CD4-positive, alpha-beta T cell (primary cell): ENCODE measurements around the gene FNDC3A. TPM values are rescaled to one million over a fixed set of nuclear protein-coding genes. Genes with fewer than 3 reads are reported as not detected.
A peak's percentile ranks its signal among the peaks of the same experiment; 100 is the strongest.

Source experiments
- ATAC-seq: fragments of 200-7000 bp; cut with Tn5 transposase; one replicate; pipeline ENCODE4 v1.10.0; 2022; ENCODE audit warnings: mild to moderate bottlenecking; ENCODE audit not compliant: poor library complexity
- CTCF ChIA-PET: fragments of 350-600 bp; sonication (Branson Sonifier 250); formaldehyde crosslinking; loops from one replicate; lab custom pipeline; 2021; ENCODE audit warnings: antibody characterized with exemption, inconsistent platforms; lab: Charles Lee
- POLR2A ChIA-PET: fragments of 350-600 bp; sonication (Branson Sonifier 250); formaldehyde crosslinking; loops from one replicate; lab custom pipeline; 2021; ENCODE audit warnings: antibody characterized with exemption, inconsistent platforms; lab: Charles Lee
- DNase-seq, 14 experiments: peaks; one replicate each; pipeline ENCODE4 v3.0.0-alpha.2; 2013 to 2020; ENCODE audit warnings: mixed read lengths in 2 of 14
- H3K27ac ChIP-seq, 2 donors: one replicate each; pipeline versions ENCODE4 v1.5.1 to v1.7.0; 2013; ENCODE audit warnings: low read length in 2 of 2, low read depth in 1 of 2, mild to moderate bottlenecking in 1 of 2
- H3K27me3 ChIP-seq, 2 experiments: 1 replicate in 1 of 2; 2 replicates in 1 of 2; pipeline versions ENCODE4 v1.6.1 to v1.7.0; 2013; ENCODE audit warnings: low read length in 2 of 2, control low read depth in 1 of 2, mild to moderate bottlenecking in 1 of 2, moderate library complexity in 1 of 2; ENCODE audit not compliant: insufficient read depth in 2 of 2, control insufficient read depth in 1 of 2
- H3K36me3 ChIP-seq: one replicate; pipeline ENCODE4 v1.6.1; 2013; ENCODE audit warnings: low read length, control low read depth; ENCODE audit not compliant: insufficient read depth
- H3K4me1 ChIP-seq: one replicate; pipeline ENCODE4 v1.6.1; 2013; ENCODE audit warnings: low read length, control low read depth; ENCODE audit not compliant: insufficient read depth
- H3K4me3 ChIP-seq: one replicate; pipeline ENCODE4 v1.5.1; 2013; ENCODE audit warnings: mild to moderate bottlenecking, low read length, moderate library complexity
- H3K9me3 ChIP-seq, 2 experiments: 1 replicate in 1 of 2; 2 replicates in 1 of 2; pipeline versions ENCODE4 v1.6.1 to v1.7.0; 2013; ENCODE audit warnings: low read length in 2 of 2, mild to moderate bottlenecking in 2 of 2, control low read depth in 1 of 2, moderate library complexity in 1 of 2; ENCODE audit not compliant: control insufficient read depth in 1 of 2, insufficient read depth in 1 of 2
- H3K27ac Mint-ChIP-seq: one replicate; pipeline ENCODE4 v1.8.0; 2020; ENCODE audit warnings: mixed read lengths
- H3K27me3 Mint-ChIP-seq: one replicate; pipeline ENCODE4 v1.8.0; 2021; ENCODE audit warnings: mixed read lengths
- H3K36me3 Mint-ChIP-seq: one replicate; pipeline ENCODE4 v1.8.0; 2021; ENCODE audit warnings: low read depth, mixed read lengths
- H3K4me1 Mint-ChIP-seq: one replicate; pipeline ENCODE4 v1.8.0; 2021; ENCODE audit warnings: low read depth, mixed read lengths
- H3K4me3 Mint-ChIP-seq: one replicate; pipeline ENCODE4 v1.8.0; 2020; ENCODE audit warnings: mild to moderate bottlenecking, mixed read lengths
- H3K9me3 Mint-ChIP-seq: one replicate; pipeline ENCODE4 v1.8.0; 2020; ENCODE audit warnings: mixed read lengths
- intact Hi-C, 2 experiments: fragments of 100-400 bp; cut with DNase I in 1 of 2; cut with micrococcal nuclease in 1 of 2; formaldehyde crosslinking; loops; one replicate each; pipeline versions ENCODE4 v1.15.1 to v1.9.0; 2023 to 2025; cut with DNase I, micrococcal nuclease
- polyA plus RNA-seq, 2 donors: library from polyadenylated mRNA; unstranded; fragments of 120-200 nt; gene quantifications; one replicate each; pipeline ENCODE4 v1.2.1, GENCODE V29; 2013
- total RNA-seq, 174 experiments: library from RNA in 2 of 174; stranded (reverse) in 2 of 174; gene quantifications; one replicate each; pipeline ENCODE4 v1.2.3 and lab custom pipeline; 2021 to 2026
- TF ChIP-seq, protein P1 (sequence below): fragments of 200-600 bp; IDR thresholded peaks from one replicate; pipeline ENCODE4 v1.8.0; 2022; ENCODE audit warnings: antibody characterized with exemption, mild to moderate bottlenecking

The FNDC3A gene, protein sequence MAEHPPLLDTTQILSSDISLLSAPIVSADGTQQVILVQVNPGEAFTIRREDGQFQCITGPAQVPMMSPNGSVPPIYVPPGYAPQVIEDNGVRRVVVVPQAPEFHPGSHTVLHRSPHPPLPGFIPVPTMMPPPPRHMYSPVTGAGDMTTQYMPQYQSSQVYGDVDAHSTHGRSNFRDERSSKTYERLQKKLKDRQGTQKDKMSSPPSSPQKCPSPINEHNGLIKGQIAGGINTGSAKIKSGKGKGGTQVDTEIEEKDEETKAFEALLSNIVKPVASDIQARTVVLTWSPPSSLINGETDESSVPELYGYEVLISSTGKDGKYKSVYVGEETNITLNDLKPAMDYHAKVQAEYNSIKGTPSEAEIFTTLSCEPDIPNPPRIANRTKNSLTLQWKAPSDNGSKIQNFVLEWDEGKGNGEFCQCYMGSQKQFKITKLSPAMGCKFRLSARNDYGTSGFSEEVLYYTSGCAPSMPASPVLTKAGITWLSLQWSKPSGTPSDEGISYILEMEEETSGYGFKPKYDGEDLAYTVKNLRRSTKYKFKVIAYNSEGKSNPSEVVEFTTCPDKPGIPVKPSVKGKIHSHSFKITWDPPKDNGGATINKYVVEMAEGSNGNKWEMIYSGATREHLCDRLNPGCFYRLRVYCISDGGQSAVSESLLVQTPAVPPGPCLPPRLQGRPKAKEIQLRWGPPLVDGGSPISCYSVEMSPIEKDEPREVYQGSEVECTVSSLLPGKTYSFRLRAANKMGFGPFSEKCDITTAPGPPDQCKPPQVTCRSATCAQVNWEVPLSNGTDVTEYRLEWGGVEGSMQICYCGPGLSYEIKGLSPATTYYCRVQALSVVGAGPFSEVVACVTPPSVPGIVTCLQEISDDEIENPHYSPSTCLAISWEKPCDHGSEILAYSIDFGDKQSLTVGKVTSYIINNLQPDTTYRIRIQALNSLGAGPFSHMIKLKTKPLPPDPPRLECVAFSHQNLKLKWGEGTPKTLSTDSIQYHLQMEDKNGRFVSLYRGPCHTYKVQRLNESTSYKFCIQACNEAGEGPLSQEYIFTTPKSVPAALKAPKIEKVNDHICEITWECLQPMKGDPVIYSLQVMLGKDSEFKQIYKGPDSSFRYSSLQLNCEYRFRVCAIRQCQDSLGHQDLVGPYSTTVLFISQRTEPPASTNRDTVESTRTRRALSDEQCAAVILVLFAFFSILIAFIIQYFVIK
- 10 to 100 TPM; 27.7 to 28.6 TPM for total RNA-seq
- polyA plus RNA-seq (2013, experiment 1 of 2) = 23.9 TPM
- polyA plus RNA-seq (2013, experiment 2 of 2) = 32.9 TPM
- total RNA-seq (lab: John Stamatoyannopoulos, UW) = 62.3 to 336 (median 136) reads per million in 172 experiments

DNA sequence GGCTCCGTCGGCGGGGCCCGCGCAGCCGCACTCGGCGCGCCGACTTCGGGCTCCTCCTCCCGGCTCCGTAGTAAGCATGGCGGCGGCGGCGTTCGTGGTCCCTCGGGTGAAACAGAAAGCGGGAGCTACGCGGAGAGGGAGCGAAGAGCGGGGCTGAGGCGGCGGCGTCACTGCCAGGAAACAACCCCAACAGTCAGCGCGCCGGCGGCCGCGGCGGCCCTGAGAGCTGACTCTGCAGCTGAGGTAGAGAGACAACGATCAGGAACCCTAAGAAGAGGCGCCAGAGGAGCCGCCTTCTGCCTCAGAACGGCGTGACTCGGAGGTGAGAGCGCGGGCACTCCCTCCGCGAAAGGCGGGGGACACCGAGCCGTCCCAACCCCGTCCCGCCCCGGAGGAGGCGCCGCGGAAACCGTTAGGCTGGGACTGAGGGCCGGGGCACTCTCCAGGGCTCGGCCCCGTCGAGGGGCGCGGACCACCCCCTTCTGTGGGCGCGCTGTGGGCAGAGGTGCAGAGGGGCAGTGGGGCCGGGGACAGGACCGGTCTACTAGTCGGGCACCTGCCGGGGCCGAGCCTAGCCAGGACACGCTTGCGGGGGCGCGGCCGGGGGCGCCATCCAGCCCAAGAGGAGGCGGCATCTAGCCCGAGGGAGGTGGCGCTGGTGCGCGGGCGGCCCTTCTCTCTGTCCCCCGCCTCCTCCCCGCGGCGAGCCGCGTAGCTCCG lies at the start of gene FNDC3A:
Gene FNDC3A (plus strand): TSS at position 57 of the 720 bp plus-strand sequence. CDS start 30,279 bp downstream, outside the sequence.
- H3K27ac ChIP-seq = peak within 1 kb of the TSS; percentile 95 to 97
- no peaks in the 10 kb centered on the region for H3K27me3 ChIP-seq
- CTCF ChIA-PET = interaction anchor here (0.6 to 1.5 kb wide), 3 partner anchors 95 to 170 kb away, joined by 4 to 5 read pairs (median 4); no protein-coding TSS in a partner anchor
- Mint-ChIP-seq H3K27me3 (no peaks in the 10 kb centered on the region), H3K36me3 (peaks cover 42% of the 10 kb centered on the region), H3K4me3 (peak within 1 kb of the TSS; percentile 99), H3K27ac (peak within 1 kb of the TSS; percentile 98), H3K4me1 (peaks cover 54% of the 10 kb centered on the region), H3K9me3 (peaks cover 12% of the 10 kb centered on the region)
- no peaks in the 10 kb centered on the region for H3K36me3 ChIP-seq
- peaks cover 0 to 22% of the 10 kb centered on the region in 2 experiments for H3K9me3 ChIP-seq
- POLR2A ChIA-PET = interaction anchor here (0.6 to 3.3 kb wide), 39 partner anchors 10 to 1150 kb away, joined by 3 to 30 read pairs (median 3); partner anchors contain the start of genes CAB39L, CDADC1, CYSLTR2 and ITM2B
- ATAC-seq (peak; percentile 68), DNase-seq (peak; percentile 74 to 94 (median 82))
- intact Hi-C loops = loop anchor here (2.0 to 10.0 kb wide), 9 partner anchors 131 to 959 kb away; partner anchors contain the start of genes CAB39L (in 1 of the 2), EBPL (in 1 of the 2), KPNA3 (in 1 of the 2) and MED4 (in 1 of the 2)
- peak within 1 kb of the TSS; percentile 80 for H3K4me3 ChIP-seq
- TF ChIP-seq, protein P1, sequence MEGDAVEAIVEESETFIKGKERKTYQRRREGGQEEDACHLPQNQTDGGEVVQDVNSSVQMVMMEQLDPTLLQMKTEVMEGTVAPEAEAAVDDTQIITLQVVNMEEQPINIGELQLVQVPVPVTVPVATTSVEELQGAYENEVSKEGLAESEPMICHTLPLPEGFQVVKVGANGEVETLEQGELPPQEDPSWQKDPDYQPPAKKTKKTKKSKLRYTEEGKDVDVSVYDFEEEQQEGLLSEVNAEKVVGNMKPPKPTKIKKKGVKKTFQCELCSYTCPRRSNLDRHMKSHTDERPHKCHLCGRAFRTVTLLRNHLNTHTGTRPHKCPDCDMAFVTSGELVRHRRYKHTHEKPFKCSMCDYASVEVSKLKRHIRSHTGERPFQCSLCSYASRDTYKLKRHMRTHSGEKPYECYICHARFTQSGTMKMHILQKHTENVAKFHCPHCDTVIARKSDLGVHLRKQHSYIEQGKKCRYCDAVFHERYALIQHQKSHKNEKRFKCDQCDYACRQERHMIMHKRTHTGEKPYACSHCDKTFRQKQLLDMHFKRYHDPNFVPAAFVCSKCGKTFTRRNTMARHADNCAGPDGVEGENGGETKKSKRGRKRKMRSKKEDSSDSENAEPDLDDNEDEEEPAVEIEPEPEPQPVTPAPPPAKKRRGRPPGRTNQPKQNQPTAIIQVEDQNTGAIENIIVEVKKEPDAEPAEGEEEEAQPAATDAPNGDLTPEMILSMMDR = no peak
- H3K4me1 ChIP-seq = peaks cover 9% of the 10 kb centered on the region

DNA sequence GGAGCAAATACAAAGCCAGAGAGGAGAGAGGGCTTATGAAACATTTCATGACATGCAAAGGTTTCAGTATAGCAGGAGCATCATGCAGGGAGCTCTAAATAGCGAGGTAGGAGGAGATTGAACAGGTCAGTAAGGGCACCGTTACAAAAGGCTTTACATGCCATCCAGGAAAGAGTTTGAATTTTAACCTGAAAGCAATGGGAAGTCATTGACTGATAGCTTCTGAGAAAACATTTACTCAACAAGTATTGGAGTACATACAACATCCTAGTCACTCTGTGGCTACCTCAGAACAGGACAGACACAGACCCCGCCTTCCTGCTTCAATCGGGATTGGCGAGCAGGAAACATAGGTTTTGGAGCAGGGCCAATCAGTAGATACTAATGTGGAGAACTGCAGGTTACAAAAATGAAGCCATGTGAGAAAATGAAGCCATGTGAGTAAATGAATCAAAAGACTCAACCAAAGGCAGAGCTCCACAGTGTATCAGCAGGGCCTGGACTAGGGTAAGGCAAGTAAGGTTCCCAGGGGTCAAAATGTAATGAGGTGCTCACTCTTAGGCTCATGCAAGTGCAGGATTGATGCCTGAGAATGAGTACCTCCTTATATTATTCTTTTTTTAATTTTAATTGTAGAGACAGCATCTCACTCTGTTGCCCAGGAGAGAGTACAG lies 46.8 kb upstream of the FNDC3A start:
- Mint-ChIP-seq H3K27me3 (peaks cover 6% of the 10 kb centered on the region), H3K4me3 (no peak overlapping the region), H3K4me1 (no peaks in the 10 kb centered on the region), H3K36me3 (no peaks in the 10 kb centered on the region), H3K9me3 (peaks cover 5% of the 10 kb centered on the region), H3K27ac (no peak overlapping the region)
- ChIA-PET CTCF (no interaction called here), POLR2A (no interaction called here)
- no peaks in the 10 kb centered on the region for H3K4me1 ChIP-seq
- intact Hi-C loops = no loop called here
- no peaks in the 10 kb centered on the region for H3K27me3 ChIP-seq
- TF ChIP-seq, protein P1 = no peak
- H3K36me3 ChIP-seq = no peaks in the 10 kb centered on the region
- ATAC-seq = no peak
- H3K9me3 ChIP-seq = no peaks in the 10 kb centered on the region
- H3K27ac ChIP-seq = no peak overlapping the region
- no peak for DNase-seq
- no peak overlapping the region for H3K4me3 ChIP-seq
